ENCODE data around the gene CFD. TPM values are rescaled to one million over a fixed set of nuclear protein-coding genes. Genes with fewer than 3 reads are reported as not detected.

The CFD gene
- total RNA-seq, 1 donor = 19.9 TPM

GRCh38 chr19:827314-827709 lies 32.2 kb upstream of the CFD start:
- Histone ChIP-seq H3K79me2 (ENCODE audit: insufficient read depth, low read length) (no peaks in the 10 kb centered on the region), H3K4me3 (ENCODE audit: insufficient read depth, low read length) (no peak overlapping the region), H3K27ac (ENCODE audit: low read depth, low read length) (no peak overlapping the region), H3K36me3 (ENCODE audit: insufficient read depth, low read length) (no peaks in the 10 kb centered on the region), H3K27me3 (ENCODE audit: insufficient read depth, low read length) (no peaks in the 10 kb centered on the region), H2AFZ (ENCODE audit: low read length) (no peak overlapping the region), H4K20me1 (ENCODE audit: insufficient read depth, low read length) (no peaks in the 10 kb centered on the region), H3K4me2 (ENCODE audit: insufficient read depth, low read length) (no peak overlapping the region), H3K4me1 (ENCODE audit: insufficient read depth, low read length) (peaks cover 8% of the 10 kb centered on the region), H3K9me3 (ENCODE audit: low read depth, low read length) (no peaks in the 10 kb centered on the region)
- no peak for DNase-seq (ENCODE audit: insufficient read length, low spot score, missing footprints)
- TF ChIP-seq CTCF (IDR thresholded peaks at IDR 0.05; ENCODE audit: extremely low read depth, low read depth, low read length) = no peak

- no peaks in the 10 kb centered on the region for H3K9me3 ChIP-seq (ENCODE audit: low read depth, low read length)
- no peaks in the 10 kb centered on the region for H3K27me3 ChIP-seq (ENCODE audit: insufficient read depth, low read length)
- no peak for DNase-seq (ENCODE audit: insufficient read length, low spot score, missing footprints)
- no peaks in the 10 kb centered on the region for H3K36me3 ChIP-seq (ENCODE audit: insufficient read depth, low read length)
- TF ChIP-seq CTCF (IDR thresholded peaks at IDR 0.05; ENCODE audit: extremely low read depth, low read depth, low read length) = no peak
- H3K4me2 ChIP-seq (ENCODE audit: insufficient read depth, low read length) = no peak within 1 kb of the TSS
- no peak within 1 kb of the TSS for H2AFZ ChIP-seq (ENCODE audit: low read length)
- no peak within 1 kb of the TSS for H3K4me3 ChIP-seq (ENCODE audit: insufficient read depth, low read length)
- no peaks in the 10 kb centered on the region for H3K79me2 ChIP-seq (ENCODE audit: insufficient read depth, low read length)
- no peaks in the 10 kb centered on the region for H4K20me1 ChIP-seq (ENCODE audit: insufficient read depth, low read length)
- H3K4me1 ChIP-seq (ENCODE audit: insufficient read depth, low read length) = peaks cover 8% of the 10 kb centered on the region
- no peak within 1 kb of the TSS for H3K27ac ChIP-seq (ENCODE audit: low read depth, low read length)
Observed at GRCh38 chr19:827710-828321, 31.6 kb upstream of the CFD start, which contains the start of gene AZU1. AZU1 (plus strand) TSS chr19:827837; CDS start chr19:827847, 10 bp downstream.

GRCh38 chr19:829129-829758 lies 30.2 kb upstream of the CFD start:
- DNase-seq (ENCODE audit: insufficient read length, low spot score, missing footprints) = no peak
- Histone ChIP-seq H3K4me3 (ENCODE audit: insufficient read depth, low read length) (no peak overlapping the region), H3K27me3 (ENCODE audit: insufficient read depth, low read length) (no peaks in the 10 kb centered on the region), H3K27ac (ENCODE audit: low read depth, low read length) (no peak overlapping the region), H2AFZ (ENCODE audit: low read length) (no peak overlapping the region), H3K4me2 (ENCODE audit: insufficient read depth, low read length) (no peak overlapping the region), H4K20me1 (ENCODE audit: insufficient read depth, low read length) (no peaks in the 10 kb centered on the region), H3K4me1 (ENCODE audit: insufficient read depth, low read length) (no peaks in the 10 kb centered on the region), H3K79me2 (ENCODE audit: insufficient read depth, low read length) (no peaks in the 10 kb centered on the region), H3K36me3 (ENCODE audit: insufficient read depth, low read length) (no peaks in the 10 kb centered on the region), H3K9me3 (ENCODE audit: low read depth, low read length) (no peaks in the 10 kb centered on the region)
- no peak for TF ChIP-seq CTCF (IDR thresholded peaks at IDR 0.05; ENCODE audit: extremely low read depth, low read depth, low read length)

All from osteoblast (primary cell).